ENCODE results near the gene FCSK.

FCSK gene

DNA sequence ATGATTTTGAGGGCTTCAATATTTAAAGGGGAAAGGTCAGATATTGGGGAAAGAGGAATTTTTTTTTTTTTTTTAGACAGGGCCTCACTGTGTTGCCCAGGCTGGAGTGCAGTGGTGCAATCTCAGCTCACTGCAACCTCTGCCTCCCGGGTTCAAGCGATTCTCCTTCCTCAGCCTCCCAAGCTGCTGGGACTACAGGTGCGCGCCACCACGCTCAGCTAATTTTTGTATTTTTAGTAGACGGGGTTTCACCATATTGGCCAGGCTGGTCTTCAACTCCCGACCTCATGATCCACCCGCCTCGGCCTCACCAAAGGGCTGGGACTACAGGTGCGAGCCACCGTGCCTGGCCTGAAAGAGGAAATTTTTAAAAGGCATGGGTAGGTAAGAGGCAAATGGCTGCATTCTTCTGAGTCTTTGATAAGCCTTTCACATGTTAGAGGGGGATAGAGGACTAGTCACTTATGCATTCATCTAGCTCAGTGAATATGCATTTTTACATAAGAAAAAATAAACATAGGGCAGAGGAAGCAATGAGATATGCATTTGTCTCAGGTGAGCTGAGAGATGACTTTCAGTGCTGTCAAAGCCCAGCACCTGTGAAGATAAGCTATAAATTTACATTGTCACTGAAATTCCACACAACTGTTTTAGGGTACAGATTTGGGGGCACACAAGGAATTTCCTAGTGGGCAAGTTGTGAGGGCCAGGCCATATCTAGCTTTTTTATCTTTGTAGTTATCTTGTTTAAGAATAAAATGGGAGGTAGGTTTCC lies 1.1 kb upstream of the FCSK start:
- H3K36me3 ChIP-seq (ENCODE audit: control insufficient read depth in 1 of 2, insufficient read depth in 2 of 2, low read length in 2 of 2) = no peaks in the 10 kb centered on the region
- H3K9me3 ChIP-seq (ENCODE audit: control insufficient read depth in 1 of 2, low read length in 2 of 2) = no peaks in the 10 kb centered on the region
- H3K4me3 ChIP-seq (ENCODE audit: low read depth in 1 of 2, low read length in 2 of 2) = peak overlapping the region; percentile 82 to 85
- peak overlapping the region in 1 of 2 donors; percentile 78 for H3K9ac ChIP-seq (ENCODE audit: low read depth in 1 of 2, low read length in 2 of 2)
- H3K27me3 ChIP-seq (ENCODE audit: control insufficient read depth in 1 of 2, insufficient read depth in 2 of 2, low read length in 2 of 2) = no peaks in the 10 kb centered on the region
- H3K27ac ChIP-seq (ENCODE audit: low read depth, low read length) = no peak overlapping the region
- H3K4me1 ChIP-seq (ENCODE audit: control insufficient read depth in 1 of 2, insufficient read depth in 2 of 2, low read length in 2 of 2) = peaks cover 4 to 13% of the 10 kb centered on the region in 2 donors

DNA sequence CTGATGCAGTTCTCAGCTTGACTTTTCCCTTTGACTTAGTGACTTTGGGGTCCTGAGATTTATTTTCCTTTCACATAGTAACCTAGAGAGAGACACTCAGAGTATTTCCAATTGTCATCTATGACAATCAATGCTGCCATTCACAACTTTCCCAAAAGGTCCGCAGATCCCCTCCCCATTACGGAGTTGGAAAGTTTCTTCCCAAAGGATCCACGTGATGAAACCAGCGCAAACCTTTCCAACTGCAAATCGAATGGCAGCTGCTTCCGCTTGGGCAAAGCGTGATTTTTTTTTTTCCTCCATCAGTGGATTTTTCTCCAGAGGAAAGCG lies 538 bp upstream of the FCSK start:
- Histone ChIP-seq H3K36me3 (ENCODE audit: control insufficient read depth in 1 of 2, insufficient read depth in 2 of 2, low read length in 2 of 2) (no peaks in the 10 kb centered on the region), H3K9ac (ENCODE audit: low read depth in 1 of 2, low read length in 2 of 2) (peak overlapping the region; percentile 76 to 78), H3K9me3 (ENCODE audit: control insufficient read depth in 1 of 2, low read length in 2 of 2) (no peaks in the 10 kb centered on the region), H3K27me3 (ENCODE audit: control insufficient read depth in 1 of 2, insufficient read depth in 2 of 2, low read length in 2 of 2) (no peaks in the 10 kb centered on the region), H3K27ac (ENCODE audit: low read depth, low read length) (no peak overlapping the region), H3K4me3 (ENCODE audit: low read depth in 1 of 2, low read length in 2 of 2) (peak overlapping the region; percentile 82 to 85), H3K4me1 (ENCODE audit: control insufficient read depth in 1 of 2, insufficient read depth in 2 of 2, low read length in 2 of 2) (peaks cover 4 to 13% of the 10 kb centered on the region in 2 donors)

DNA sequence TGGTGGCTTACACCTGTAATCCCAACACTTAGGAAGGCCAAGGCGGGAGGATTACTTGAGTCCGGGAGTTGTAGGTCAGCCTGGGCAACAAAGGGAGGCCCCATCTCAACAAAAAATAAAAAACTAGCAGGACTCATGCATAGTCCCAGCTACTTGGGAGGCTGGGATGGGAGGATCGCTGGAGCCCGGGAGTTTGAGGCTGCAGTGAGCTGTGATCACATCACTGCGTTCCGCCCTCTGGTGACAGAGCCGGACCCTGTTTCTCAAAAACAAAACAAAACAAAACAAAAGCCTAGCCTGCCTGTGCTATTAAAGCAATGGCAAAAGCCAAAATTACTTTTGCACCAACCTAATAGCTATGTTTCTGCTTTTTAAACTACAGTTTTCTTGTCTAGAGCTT lies 1.5 kb downstream of the FCSK start:
- H3K27me3 ChIP-seq (ENCODE audit: control insufficient read depth in 1 of 2, insufficient read depth in 2 of 2, low read length in 2 of 2) = no peaks in the 10 kb centered on the region
- no peaks in the 10 kb centered on the region for H3K9me3 ChIP-seq (ENCODE audit: control insufficient read depth in 1 of 2, low read length in 2 of 2)
- H3K9ac ChIP-seq (ENCODE audit: low read depth in 1 of 2, low read length in 2 of 2) = no peak overlapping the region
- peak overlapping the region in 1 of 2 donors; percentile 9 for H3K4me3 ChIP-seq (ENCODE audit: low read depth in 1 of 2, low read length in 2 of 2)
- no peaks in the 10 kb centered on the region for H3K36me3 ChIP-seq (ENCODE audit: control insufficient read depth in 1 of 2, insufficient read depth in 2 of 2, low read length in 2 of 2)
- peaks cover 4 to 13% of the 10 kb centered on the region in 2 donors for H3K4me1 ChIP-seq (ENCODE audit: control insufficient read depth in 1 of 2, insufficient read depth in 2 of 2, low read length in 2 of 2)
- H3K27ac ChIP-seq (ENCODE audit: low read depth, low read length) = no peak overlapping the region

DNA sequence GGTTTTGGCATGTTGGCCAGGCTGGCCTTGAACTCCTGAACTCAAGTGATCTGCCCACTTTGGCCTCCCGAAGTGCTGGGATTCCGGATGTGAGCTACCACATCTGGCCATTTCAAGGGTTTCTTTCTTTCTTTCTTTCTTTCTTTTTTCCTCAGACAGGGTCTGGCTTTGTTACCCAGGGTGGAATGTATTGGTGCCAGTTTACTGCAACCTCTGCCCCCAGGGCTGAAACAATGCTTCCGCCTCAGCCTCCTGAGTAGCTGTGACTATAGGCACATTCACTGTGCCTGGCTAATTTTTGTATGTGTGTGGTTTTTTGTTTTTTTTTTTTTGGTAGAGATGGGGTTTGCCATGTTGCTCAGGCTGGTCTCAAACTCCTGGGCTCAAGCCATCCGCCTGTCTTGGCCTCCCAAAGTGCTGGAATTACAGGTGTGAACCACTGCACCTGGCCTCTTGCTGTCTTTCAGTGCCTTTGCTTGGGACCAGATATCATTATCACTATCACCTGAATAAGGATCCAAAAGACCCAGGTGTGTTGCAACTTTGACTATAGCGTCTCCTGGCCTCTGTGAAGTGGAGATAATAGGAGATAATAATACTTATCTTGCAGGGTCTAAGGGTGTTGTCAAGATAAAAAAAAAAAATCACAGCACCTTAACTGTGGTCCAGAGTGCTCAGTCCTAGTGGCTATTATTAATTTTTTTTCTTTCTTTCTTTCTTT lies 3.2 kb downstream of the FCSK start:
- Histone ChIP-seq H3K27ac (ENCODE audit: low read depth, low read length) (no peak overlapping the region), H3K4me3 (ENCODE audit: low read depth in 1 of 2, low read length in 2 of 2) (no peak overlapping the region), H3K9ac (ENCODE audit: low read depth in 1 of 2, low read length in 2 of 2) (no peak overlapping the region), H3K27me3 (ENCODE audit: control insufficient read depth in 1 of 2, insufficient read depth in 2 of 2, low read length in 2 of 2) (no peaks in the 10 kb centered on the region), H3K4me1 (ENCODE audit: control insufficient read depth in 1 of 2, insufficient read depth in 2 of 2, low read length in 2 of 2) (peaks cover 4 to 13% of the 10 kb centered on the region in 2 donors), H3K36me3 (ENCODE audit: control insufficient read depth in 1 of 2, insufficient read depth in 2 of 2, low read length in 2 of 2) (no peaks in the 10 kb centered on the region), H3K9me3 (ENCODE audit: control insufficient read depth in 1 of 2, low read length in 2 of 2) (no peaks in the 10 kb centered on the region)

DNA sequence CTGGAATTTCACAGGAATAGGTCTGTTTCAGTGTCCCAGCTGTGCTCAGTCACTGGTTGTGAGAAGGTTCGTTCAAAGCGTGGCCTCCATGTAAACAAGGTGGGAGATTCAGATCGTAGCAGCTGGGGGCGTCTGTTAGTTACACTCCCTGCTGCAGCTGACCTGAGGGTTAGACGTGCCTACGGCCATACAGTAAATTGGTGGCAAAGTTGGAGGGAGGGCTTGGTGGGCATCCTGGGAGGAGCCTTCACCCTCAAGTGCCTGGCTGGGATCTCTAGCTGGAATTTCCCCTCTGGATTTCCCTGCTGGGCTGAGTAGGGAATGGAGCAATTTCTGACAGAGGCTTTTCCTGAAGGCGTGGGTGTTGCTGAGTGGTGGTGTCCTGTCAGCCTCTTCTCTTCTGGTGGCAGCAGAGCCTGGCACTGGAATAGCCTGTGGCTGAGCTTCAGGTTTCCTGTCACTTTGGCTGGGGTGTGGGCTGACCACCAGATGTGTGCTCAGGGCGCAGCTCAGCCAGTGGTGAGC lies 6.4 kb downstream of the FCSK start:
- H3K4me1 ChIP-seq (ENCODE audit: control insufficient read depth in 1 of 2, insufficient read depth in 2 of 2, low read length in 2 of 2) = peaks cover 2 to 4% of the 10 kb centered on the region in 2 donors
- no peak overlapping the region for H3K4me3 ChIP-seq (ENCODE audit: low read depth in 1 of 2, low read length in 2 of 2)
- H3K27ac ChIP-seq (ENCODE audit: low read depth, low read length) = no peak overlapping the region
- H3K9me3 ChIP-seq (ENCODE audit: control insufficient read depth in 1 of 2, low read length in 2 of 2) = no peaks in the 10 kb centered on the region
- no peak overlapping the region for H3K9ac ChIP-seq (ENCODE audit: low read depth in 1 of 2, low read length in 2 of 2)
- H3K36me3 ChIP-seq (ENCODE audit: control insufficient read depth in 1 of 2, insufficient read depth in 2 of 2, low read length in 2 of 2) = peaks cover 0 to 20% of the 10 kb centered on the region in 2 donors
- H3K27me3 ChIP-seq (ENCODE audit: control insufficient read depth in 1 of 2, insufficient read depth in 2 of 2, low read length in 2 of 2) = no peaks in the 10 kb centered on the region

DNA sequence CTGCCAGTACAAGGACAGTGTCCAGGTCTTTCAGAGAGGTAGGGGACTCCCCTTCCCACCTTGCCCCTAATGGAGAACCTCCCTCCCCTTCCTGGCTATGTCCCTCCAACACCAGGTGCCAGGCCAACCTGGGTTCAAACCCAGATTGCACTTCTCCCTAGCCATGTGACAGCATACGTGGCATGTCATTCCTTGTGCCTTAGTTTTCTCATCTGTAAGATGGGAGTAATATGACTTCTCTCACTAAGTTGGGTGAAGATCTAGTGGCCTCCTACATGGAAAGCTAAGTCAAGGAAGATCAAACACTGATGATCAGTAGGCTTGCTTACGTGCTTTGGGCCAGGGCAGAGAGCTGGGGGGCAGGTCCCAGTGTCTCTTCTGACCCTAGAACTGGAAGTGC lies 8.8 kb downstream of the FCSK start:
- Histone ChIP-seq H3K4me1 (ENCODE audit: control insufficient read depth in 1 of 2, insufficient read depth in 2 of 2, low read length in 2 of 2) (no peaks in the 10 kb centered on the region), H3K4me3 (ENCODE audit: low read depth in 1 of 2, low read length in 2 of 2) (no peak overlapping the region), H3K36me3 (ENCODE audit: control insufficient read depth in 1 of 2, insufficient read depth in 2 of 2, low read length in 2 of 2) (peaks cover 0 to 36% of the 10 kb centered on the region in 2 donors), H3K27me3 (ENCODE audit: control insufficient read depth in 1 of 2, insufficient read depth in 2 of 2, low read length in 2 of 2) (no peaks in the 10 kb centered on the region), H3K27ac (ENCODE audit: low read depth, low read length) (no peak overlapping the region), H3K9ac (ENCODE audit: low read depth in 1 of 2, low read length in 2 of 2) (no peak overlapping the region), H3K9me3 (ENCODE audit: control insufficient read depth in 1 of 2, low read length in 2 of 2) (no peaks in the 10 kb centered on the region)

DNA sequence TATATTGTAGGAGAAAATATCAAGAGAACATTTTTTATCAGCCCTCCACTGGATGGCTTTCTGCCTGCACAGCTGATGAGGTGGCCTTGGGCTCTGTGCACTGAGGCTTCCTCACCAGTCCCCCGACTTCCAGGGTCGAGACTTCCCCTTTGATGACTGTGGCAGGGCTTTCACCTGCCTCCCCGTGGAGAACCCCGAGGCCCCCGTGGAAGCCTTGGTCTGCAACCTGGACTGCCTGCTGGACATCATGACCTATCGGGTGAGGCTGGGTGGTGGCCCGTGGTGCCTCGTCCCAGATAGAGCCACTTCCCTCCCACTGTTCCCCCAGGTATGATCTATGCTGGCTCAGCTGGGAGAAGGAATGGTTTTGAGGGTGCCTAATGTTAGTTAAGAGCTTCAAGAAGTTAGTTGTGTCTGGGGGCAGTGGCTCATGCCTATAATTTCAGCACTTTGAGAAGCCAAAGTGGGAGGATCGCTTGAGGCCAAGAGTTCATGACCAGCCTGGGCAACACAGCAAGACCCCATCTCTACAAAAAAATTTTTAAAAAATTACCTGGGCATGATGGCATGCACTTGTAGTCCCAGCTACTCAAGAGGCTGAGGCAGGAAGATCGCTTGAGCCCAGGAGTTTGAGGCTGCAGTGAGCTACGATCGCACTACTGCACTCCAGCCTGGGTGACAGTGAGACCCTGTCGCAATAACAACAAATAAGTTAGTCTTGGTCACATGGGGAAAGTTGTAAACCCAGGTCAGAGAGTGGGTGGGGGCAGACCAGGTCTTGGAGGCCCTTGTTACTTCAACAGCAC lies 11.8 kb downstream of the FCSK start:
- no peak overlapping the region for H3K27ac ChIP-seq (ENCODE audit: low read depth, low read length)
- no peaks in the 10 kb centered on the region for H3K27me3 ChIP-seq (ENCODE audit: control insufficient read depth in 1 of 2, insufficient read depth in 2 of 2, low read length in 2 of 2)
- peaks cover 5 to 48% of the 10 kb centered on the region in 2 donors for H3K36me3 ChIP-seq (ENCODE audit: control insufficient read depth in 1 of 2, insufficient read depth in 2 of 2, low read length in 2 of 2)
- H3K9ac ChIP-seq (ENCODE audit: low read depth in 1 of 2, low read length in 2 of 2) = no peak overlapping the region
- no peaks in the 10 kb centered on the region for H3K9me3 ChIP-seq (ENCODE audit: control insufficient read depth in 1 of 2, low read length in 2 of 2)
- no peak overlapping the region for H3K4me3 ChIP-seq (ENCODE audit: low read depth in 1 of 2, low read length in 2 of 2)
- H3K4me1 ChIP-seq (ENCODE audit: control insufficient read depth in 1 of 2, insufficient read depth in 2 of 2, low read length in 2 of 2) = no peaks in the 10 kb centered on the region

DNA sequence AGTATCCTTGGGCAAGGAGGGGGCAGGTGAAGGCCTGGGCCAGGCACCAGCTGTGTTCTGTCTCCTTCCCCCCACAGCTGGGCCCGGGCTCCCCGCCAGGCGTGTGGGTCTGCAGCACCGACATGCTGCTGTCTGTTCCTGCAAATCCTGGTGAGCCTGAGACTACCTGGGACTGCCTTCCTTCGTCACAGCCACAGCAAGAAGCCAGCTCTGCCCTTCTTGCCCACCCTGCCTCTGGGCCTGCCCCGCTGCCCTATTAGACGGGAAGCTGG lies 12.3 kb downstream of the FCSK start:
- no peak overlapping the region for H3K27ac ChIP-seq (ENCODE audit: low read depth, low read length)
- H3K4me3 ChIP-seq (ENCODE audit: low read depth in 1 of 2, low read length in 2 of 2) = no peak overlapping the region
- no peaks in the 10 kb centered on the region for H3K4me1 ChIP-seq (ENCODE audit: control insufficient read depth in 1 of 2, insufficient read depth in 2 of 2, low read length in 2 of 2)
- H3K27me3 ChIP-seq (ENCODE audit: control insufficient read depth in 1 of 2, insufficient read depth in 2 of 2, low read length in 2 of 2) = no peaks in the 10 kb centered on the region
- H3K36me3 ChIP-seq (ENCODE audit: control insufficient read depth in 1 of 2, insufficient read depth in 2 of 2, low read length in 2 of 2) = peaks cover 5 to 51% of the 10 kb centered on the region in 2 donors
- H3K9me3 ChIP-seq (ENCODE audit: control insufficient read depth in 1 of 2, low read length in 2 of 2) = no peaks in the 10 kb centered on the region
- H3K9ac ChIP-seq (ENCODE audit: low read depth in 1 of 2, low read length in 2 of 2) = no peak overlapping the region

DNA sequence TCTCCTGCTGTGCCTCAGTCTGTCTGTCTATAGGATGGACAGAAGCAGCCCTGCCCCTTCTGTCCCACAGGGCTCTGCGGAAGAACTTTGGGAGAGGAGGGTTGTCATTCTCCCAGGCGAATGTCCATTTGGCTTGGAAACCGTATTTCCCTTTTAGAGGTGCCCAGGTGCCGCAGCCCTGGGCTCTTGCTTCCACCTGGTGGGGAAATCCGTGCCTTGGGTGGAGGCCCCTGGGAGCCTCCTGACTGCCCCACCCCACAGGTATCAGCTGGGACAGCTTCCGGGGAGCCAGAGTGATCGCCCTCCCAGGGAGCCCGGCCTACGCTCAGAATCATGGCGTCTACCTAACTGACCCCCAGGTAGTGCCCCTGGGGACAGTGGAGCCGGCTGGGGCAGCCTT lies 12.7 kb downstream of the FCSK start:
- no peak overlapping the region for H3K4me3 ChIP-seq (ENCODE audit: low read depth in 1 of 2, low read length in 2 of 2)
- no peak overlapping the region for H3K9ac ChIP-seq (ENCODE audit: low read depth in 1 of 2, low read length in 2 of 2)
- no peak overlapping the region for H3K27ac ChIP-seq (ENCODE audit: low read depth, low read length)
- no peaks in the 10 kb centered on the region for H3K4me1 ChIP-seq (ENCODE audit: control insufficient read depth in 1 of 2, insufficient read depth in 2 of 2, low read length in 2 of 2)
- no peaks in the 10 kb centered on the region for H3K9me3 ChIP-seq (ENCODE audit: control insufficient read depth in 1 of 2, low read length in 2 of 2)
- H3K36me3 ChIP-seq (ENCODE audit: control insufficient read depth in 1 of 2, insufficient read depth in 2 of 2, low read length in 2 of 2) = peaks cover 6 to 51% of the 10 kb centered on the region in 2 donors
- H3K27me3 ChIP-seq (ENCODE audit: control insufficient read depth in 1 of 2, insufficient read depth in 2 of 2, low read length in 2 of 2) = no peaks in the 10 kb centered on the region

DNA sequence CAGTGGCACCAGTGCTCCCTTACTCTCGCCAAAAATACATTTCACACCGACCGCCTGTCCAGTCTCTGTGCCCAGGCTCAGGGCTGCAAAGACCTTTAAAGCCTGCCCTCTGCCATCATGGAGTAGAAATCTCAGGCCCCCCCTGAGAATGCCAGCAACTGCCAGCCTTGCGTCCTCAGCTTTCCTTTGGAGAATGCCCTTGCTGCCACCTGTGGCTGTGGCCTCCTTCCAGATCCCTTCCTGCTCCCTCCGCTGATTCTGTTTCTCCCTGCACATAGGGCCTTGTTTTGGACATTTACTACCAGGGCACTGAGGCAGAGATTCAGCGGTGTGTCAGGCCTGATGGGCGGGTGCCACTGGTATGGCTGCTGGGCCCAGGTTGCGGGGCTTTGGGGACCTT lies 13.2 kb downstream of the FCSK start:
- Histone ChIP-seq H3K4me3 (ENCODE audit: low read depth in 1 of 2, low read length in 2 of 2) (no peak overlapping the region), H3K4me1 (ENCODE audit: control insufficient read depth in 1 of 2, insufficient read depth in 2 of 2, low read length in 2 of 2) (no peaks in the 10 kb centered on the region), H3K9ac (ENCODE audit: low read depth in 1 of 2, low read length in 2 of 2) (no peak overlapping the region), H3K27me3 (ENCODE audit: control insufficient read depth in 1 of 2, insufficient read depth in 2 of 2, low read length in 2 of 2) (no peaks in the 10 kb centered on the region), H3K9me3 (ENCODE audit: control insufficient read depth in 1 of 2, low read length in 2 of 2) (no peaks in the 10 kb centered on the region), H3K36me3 (ENCODE audit: control insufficient read depth in 1 of 2, insufficient read depth in 2 of 2, low read length in 2 of 2) (peaks cover 10 to 51% of the 10 kb centered on the region in 2 donors), H3K27ac (ENCODE audit: low read depth, low read length) (no peak overlapping the region)

All from duodenal mucosa (tissue), 2 donors.